ENCODE measurements around the gene CNTNAP5.

CNTNAP5 gene

DNA sequence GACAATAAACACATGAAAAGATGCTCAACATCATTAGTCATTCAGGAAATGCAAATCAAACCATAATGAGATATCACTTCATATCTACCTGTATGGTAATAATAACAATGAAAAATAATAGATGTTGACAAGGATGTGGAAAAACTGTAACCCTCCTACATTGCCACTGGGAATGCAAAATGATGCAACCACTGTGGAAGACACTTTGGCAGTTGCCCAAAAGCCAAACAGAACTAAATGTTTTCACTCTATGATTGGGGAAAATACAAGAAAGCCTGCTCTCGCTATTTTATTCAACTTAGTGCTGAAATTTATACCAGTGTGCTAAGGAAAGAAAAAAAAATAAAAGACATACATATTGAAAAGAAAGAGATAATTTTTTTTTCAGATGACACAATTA lies 934.5 kb downstream of the CNTNAP5 start:
- no peak overlapping the region for H3K4me3 ChIP-seq (ENCODE audit: insufficient read length, low read depth)
- no peaks in the 10 kb centered on the region for H3K4me1 ChIP-seq (ENCODE audit: insufficient read depth, insufficient read length)
- TF ChIP-seq YY1 (IDR thresholded peaks at IDR 0.05; ENCODE audit: insufficient read depth, insufficient read length) (no peak), ZNF274 (IDR thresholded peaks at IDR 0.05; ENCODE audit: low read depth, low read length) (no peak), SUZ12 (IDR thresholded peaks at IDR 0.05; ENCODE audit: extremely low read depth, insufficient read depth, insufficient read length) (no peak)
- no peaks in the 10 kb centered on the region for H3K27me3 ChIP-seq (ENCODE audit: insufficient read depth, insufficient read length)
- no peak overlapping the region for H3K9ac ChIP-seq (ENCODE audit: insufficient read length, low read depth)
- H3K9me3 ChIP-seq (ENCODE audit: insufficient read depth, low read length) = no peaks in the 10 kb centered on the region
- no peak for DNase-seq (ENCODE audit: low read depth, low spot score)
- H3K36me3 ChIP-seq (ENCODE audit: insufficient read depth, insufficient read length, low read length) = no peaks in the 10 kb centered on the region

DNA sequence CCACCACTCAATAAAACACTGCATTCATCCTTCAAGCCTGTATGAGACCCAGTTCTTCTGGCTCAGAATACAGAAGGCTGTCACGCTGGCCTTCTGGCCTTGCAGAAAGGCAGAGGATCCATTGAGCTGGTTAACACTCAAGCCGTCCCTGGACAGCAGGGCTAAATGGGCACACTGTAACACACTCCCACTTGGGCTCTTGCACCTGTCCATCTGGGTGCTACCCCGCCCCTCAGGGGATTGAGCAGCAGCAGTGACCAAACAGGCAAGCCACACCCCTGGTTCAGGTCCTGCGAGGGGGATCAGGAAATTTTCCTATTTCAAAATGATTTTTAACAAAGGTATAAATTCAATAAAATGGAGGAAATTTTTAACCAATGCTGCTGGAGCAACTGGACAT lies 936.0 kb downstream of the CNTNAP5 start:
- TF ChIP-seq ZNF274 (IDR thresholded peaks at IDR 0.05; ENCODE audit: low read depth, low read length) = no peak
- TF ChIP-seq SUZ12 (IDR thresholded peaks at IDR 0.05; ENCODE audit: extremely low read depth, insufficient read depth, insufficient read length) = no peak
- no peak for TF ChIP-seq YY1 (IDR thresholded peaks at IDR 0.05; ENCODE audit: insufficient read depth, insufficient read length)

More for the DNA sequence above, 936.0 kb downstream of the CNTNAP5 start:
- no peaks in the 10 kb centered on the region for H3K4me1 ChIP-seq (ENCODE audit: insufficient read depth, insufficient read length)
- no peak overlapping the region for H3K4me3 ChIP-seq (ENCODE audit: insufficient read length, low read depth)
- H3K9me3 ChIP-seq (ENCODE audit: insufficient read depth, low read length) = no peaks in the 10 kb centered on the region
- DNase-seq (ENCODE audit: low read depth, low spot score) = no peak
- H3K9ac ChIP-seq (ENCODE audit: insufficient read length, low read depth) = no peak overlapping the region
- no peaks in the 10 kb centered on the region for H3K36me3 ChIP-seq (ENCODE audit: insufficient read depth, insufficient read length, low read length)
- no peaks in the 10 kb centered on the region for H3K27me3 ChIP-seq (ENCODE audit: insufficient read depth, insufficient read length)
